ENCODE results near the gene PHACTR3. TPM values are rescaled to one million over a fixed set of nuclear protein-coding genes. Genes with fewer than 3 reads are reported as not detected.

The PHACTR3 gene
- polyA plus RNA-seq, 1 donor (not counting 4 experiments of a cell fraction or from before 2014, with no cell fraction given) = 2.6 TPM

GRCh38 chr20:59721386-59721785 lies 117.0 kb downstream of the PHACTR3 start:
- Histone ChIP-seq H4K20me1 (ENCODE audit: control insufficient read depth, extremely low read depth, insufficient read depth, low read length) (no peaks in the 10 kb centered on the region), H3K4me1 (ENCODE audit: control insufficient read depth, extremely low read depth, insufficient read depth, low read length) (no peaks in the 10 kb centered on the region), H3K36me3 (ENCODE audit: control insufficient read depth in 2 of 2, extremely low read depth in 1 of 2, insufficient read depth in 2 of 2, low read length in 2 of 2) (no peaks in the 10 kb centered on the region), H3K4me2 (ENCODE audit: control insufficient read depth, extremely low read depth, insufficient read depth, low read depth, low read length) (no peak overlapping the region), H3K9me3 (ENCODE audit: control insufficient read depth, low read depth, low read length) (no peaks in the 10 kb centered on the region), H3K27ac (ENCODE audit: control insufficient read depth, insufficient read depth, low read length) (no peak overlapping the region), H3K4me3 (ENCODE audit: control insufficient read depth in 2 of 3, extremely low read depth in 1 of 3, insufficient read depth in 2 of 3, low read depth in 1 of 3, low read length in 3 of 3) (no peak overlapping the region), H3K79me2 (ENCODE audit: control insufficient read depth, insufficient read depth, low read length) (no peaks in the 10 kb centered on the region), H3K27me3 (ENCODE audit: control insufficient read depth, extremely low read depth, insufficient read depth, low read length) (no peaks in the 10 kb centered on the region), H2AFZ (ENCODE audit: control insufficient read depth, low read length) (no peak overlapping the region), H3K9me1 (ENCODE audit: control insufficient read depth, extremely low read depth, insufficient read depth, low read length) (no peaks in the 10 kb centered on the region), H3K9ac (ENCODE audit: control insufficient read depth, extremely low read depth, insufficient read depth, low read length) (no peak overlapping the region)
- dilution Hi-C loops (cut with MboI; ENCODE audit: extremely low pct_ligation_motif_present, low sequenced_read_pairs) = no loop called here
- DNase-seq (ENCODE audit: low read depth, low spot score) (no peak), FAIRE-seq (no peak)
- no peak for TF ChIP-seq CTCF (optimal IDR thresholded peaks at IDR 0.05 in 1 of 3, IDR thresholded peaks at IDR 0.05 in 1 of 3, conservative IDR thresholded peaks at IDR 0.05 in 1 of 3; ENCODE audit: extremely low read depth in 1 of 3, insufficient read depth in 2 of 3, low read length in 3 of 3)
- no peak for TF ChIP-seq EZH2 (IDR thresholded peaks at IDR 0.05; ENCODE audit: low read length)

- Histone ChIP-seq H3K36me3 (ENCODE audit: control insufficient read depth in 2 of 2, extremely low read depth in 1 of 2, insufficient read depth in 2 of 2, low read length in 2 of 2) (no peaks in the 10 kb centered on the region), H3K27ac (ENCODE audit: control insufficient read depth, insufficient read depth, low read length) (no peak overlapping the region), H3K79me2 (ENCODE audit: control insufficient read depth, insufficient read depth, low read length) (no peaks in the 10 kb centered on the region), H4K20me1 (ENCODE audit: control insufficient read depth, extremely low read depth, insufficient read depth, low read length) (no peaks in the 10 kb centered on the region), H3K9ac (ENCODE audit: control insufficient read depth, extremely low read depth, insufficient read depth, low read length) (no peak overlapping the region), H3K9me1 (ENCODE audit: control insufficient read depth, extremely low read depth, insufficient read depth, low read length) (no peaks in the 10 kb centered on the region), H3K4me2 (ENCODE audit: control insufficient read depth, extremely low read depth, insufficient read depth, low read depth, low read length) (no peak overlapping the region), H3K4me3 (ENCODE audit: control insufficient read depth in 2 of 3, extremely low read depth in 1 of 3, insufficient read depth in 2 of 3, low read depth in 1 of 3, low read length in 3 of 3) (no peak overlapping the region), H2AFZ (ENCODE audit: control insufficient read depth, low read length) (no peak overlapping the region), H3K4me1 (ENCODE audit: control insufficient read depth, extremely low read depth, insufficient read depth, low read length) (no peaks in the 10 kb centered on the region), H3K9me3 (ENCODE audit: control insufficient read depth, low read depth, low read length) (no peaks in the 10 kb centered on the region), H3K27me3 (ENCODE audit: control insufficient read depth, extremely low read depth, insufficient read depth, low read length) (no peaks in the 10 kb centered on the region)
- DNase-seq (ENCODE audit: low read depth, low spot score) (no peak), FAIRE-seq (no peak)
- dilution Hi-C loops (cut with MboI; ENCODE audit: extremely low pct_ligation_motif_present, low sequenced_read_pairs) = no loop called here
- no peak for TF ChIP-seq CTCF (optimal IDR thresholded peaks at IDR 0.05 in 1 of 3, IDR thresholded peaks at IDR 0.05 in 1 of 3, conservative IDR thresholded peaks at IDR 0.05 in 1 of 3; ENCODE audit: extremely low read depth in 1 of 3, insufficient read depth in 2 of 3, low read length in 3 of 3)
- TF ChIP-seq EZH2 (IDR thresholded peaks at IDR 0.05; ENCODE audit: low read length) = no peak
These were observed 118.8 kb downstream of the PHACTR3 start for GRCh38 chr20:59723108-59723500.
